HG03558 (cell line): Measurements from ENCODE around the gene SCYGR3.

Experiments
- ATAC-seq: cut with Tn5 transposase; IDR thresholded peaks from one replicate; pipeline ENCODE4 v1.9.1; 2021; ENCODE audit warnings: moderate number of reproducible peaks; ENCODE audit not compliant: unreplicated experiment; ENCODE audit errors: extremely low read depth

SCYGR3 gene, protein sequence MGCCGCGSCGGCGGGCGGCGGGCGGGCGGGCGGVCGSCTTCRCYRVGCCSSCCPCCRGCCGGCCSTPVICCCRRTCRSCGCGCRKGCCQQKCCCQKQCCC

DNA sequence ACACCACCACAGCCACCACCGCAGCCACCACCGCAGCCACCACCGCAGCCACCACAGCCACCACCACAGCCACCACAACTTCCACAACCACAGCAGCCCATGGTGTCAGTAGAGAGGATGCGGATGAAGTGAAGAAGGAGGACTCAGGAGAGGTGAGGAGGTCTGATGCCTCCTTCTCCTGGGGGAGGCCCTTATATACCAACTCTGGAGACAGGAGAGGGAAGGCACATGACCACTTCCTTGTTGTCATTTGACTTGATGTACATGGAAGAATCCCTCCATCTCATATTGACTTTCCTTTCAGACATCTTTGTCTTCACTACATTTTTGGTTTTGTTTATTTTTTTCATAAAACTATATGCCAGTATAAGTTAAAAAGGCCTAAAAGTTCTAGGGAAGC, at the start of gene SCYGR3:
SCYGR3 (minus strand) TSS at position 101 of the 400 bp plus-strand sequence; CDS start at position 101, 0 bp downstream.
- no peak for ATAC-seq

DNA sequence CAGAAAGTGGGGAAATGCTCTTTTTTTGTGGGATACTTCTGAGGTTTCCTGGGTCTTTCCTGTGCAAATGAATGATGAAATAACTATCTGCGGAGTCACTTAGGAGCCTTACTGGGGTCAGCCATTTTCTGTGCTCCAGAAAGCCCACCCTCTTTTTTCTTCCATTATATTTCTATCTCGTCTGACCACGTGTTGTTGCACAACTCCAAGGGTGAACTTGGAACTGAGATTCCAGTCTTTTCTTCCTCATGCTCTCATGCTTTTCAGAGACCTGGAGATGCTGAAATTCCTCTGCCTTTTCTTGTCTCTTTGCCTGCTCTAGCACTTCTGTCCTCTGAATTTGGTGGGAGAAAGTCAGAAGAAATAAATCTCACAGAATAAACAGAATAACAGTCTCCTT, 47.2 kb upstream of the SCYGR3 start:
- no peak for ATAC-seq

DNA sequence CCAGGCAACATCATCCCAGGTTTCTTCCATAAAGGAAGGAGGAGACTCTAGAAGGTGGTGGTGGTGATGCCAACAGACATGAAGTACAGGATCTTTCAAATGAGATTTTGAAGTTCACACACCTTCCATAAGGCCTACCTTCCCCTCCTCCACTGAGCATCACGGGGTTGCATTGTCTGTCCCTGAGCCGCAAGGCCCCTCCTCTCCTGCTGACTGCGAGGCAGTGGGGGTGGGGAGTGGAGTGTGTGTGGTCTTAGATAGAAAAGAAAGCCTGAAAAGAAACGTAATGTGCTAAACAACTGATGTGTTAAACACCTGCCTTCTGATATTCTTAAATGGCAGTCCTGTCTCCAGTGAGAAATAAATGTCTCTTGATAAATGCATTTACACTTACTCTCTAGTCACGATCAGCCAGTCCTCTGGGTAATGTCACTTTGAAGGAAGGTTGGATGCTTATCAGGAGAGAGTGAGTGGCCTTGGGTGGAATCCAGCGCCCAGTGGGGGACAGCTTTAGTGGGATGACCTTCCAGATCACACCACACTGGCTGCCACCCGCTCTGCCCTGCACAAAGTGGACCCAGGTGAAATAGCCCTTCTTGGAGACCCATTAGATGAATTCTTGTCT, 46.5 kb upstream of the SCYGR3 start:
- no peak for ATAC-seq

DNA sequence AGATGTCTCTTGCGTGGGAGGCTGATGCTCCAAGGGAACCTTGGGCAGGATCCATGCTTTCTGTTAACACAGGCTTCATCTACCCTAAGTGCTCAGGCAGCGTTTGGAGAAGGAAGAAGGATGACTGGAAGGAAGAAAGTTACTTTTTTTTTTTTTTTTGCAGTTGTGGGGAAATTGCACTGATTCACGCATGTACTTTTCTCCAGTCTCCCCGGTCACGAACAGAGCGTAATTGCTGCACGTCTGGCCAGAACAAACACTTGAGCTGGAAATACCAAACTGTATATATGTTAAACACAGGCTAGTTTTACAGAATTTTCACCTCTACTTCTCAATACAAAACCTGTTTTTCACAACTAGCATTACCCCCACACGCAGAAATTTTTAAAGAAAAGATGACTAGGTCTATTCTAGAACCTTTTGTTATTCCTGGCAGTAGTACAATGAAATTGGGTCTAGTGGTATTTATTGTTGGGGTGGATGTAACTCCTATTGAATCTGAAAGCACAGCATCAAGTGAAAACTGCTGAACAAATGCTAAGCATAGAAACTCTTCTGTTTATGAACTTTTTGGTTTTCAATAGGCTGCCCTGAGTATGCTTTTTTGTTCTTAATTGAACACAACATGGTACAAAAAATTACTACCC, 42.7 kb upstream of the SCYGR3 start:
- no peak for ATAC-seq

DNA sequence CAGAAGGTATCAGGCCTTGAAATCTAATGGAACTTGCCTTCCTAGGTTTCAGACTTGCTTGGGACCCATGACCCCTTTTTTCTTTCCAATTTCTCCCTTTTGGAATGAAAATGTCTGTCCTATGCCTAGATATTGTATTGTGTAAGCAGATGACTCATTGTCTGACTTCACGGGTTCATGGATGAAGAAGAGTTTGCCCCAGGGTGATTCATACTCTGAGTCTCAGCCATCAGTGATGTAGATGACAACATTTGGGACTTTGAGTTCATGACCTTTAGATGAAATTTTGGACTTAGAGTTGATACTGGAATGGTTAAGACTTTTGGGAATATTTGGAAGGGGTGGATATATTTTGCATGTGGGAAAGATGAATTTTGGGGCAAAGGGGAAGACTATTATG, 40.8 kb upstream of the SCYGR3 start:
- peak; percentile 42 for ATAC-seq

DNA sequence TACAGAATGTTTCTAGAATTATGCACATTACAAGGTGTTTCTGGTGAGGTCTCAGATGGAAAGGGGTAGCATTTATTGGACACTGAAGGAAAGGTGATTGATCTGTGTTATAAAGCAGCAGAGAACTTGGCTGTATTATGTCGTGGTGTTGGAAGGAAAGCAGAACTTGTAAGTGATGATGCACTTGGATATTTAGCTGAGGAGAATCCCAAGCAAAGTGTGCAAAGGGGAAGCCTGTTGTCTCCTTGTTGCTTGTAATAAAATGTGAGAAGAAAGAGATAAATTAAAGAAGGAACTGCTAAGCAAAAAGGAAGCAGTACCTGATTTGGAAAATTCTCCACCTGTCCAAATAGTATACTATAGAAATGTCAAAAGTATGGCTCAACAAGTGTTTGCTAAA, 39.8 kb upstream of the SCYGR3 start:
- no peak for ATAC-seq

DNA sequence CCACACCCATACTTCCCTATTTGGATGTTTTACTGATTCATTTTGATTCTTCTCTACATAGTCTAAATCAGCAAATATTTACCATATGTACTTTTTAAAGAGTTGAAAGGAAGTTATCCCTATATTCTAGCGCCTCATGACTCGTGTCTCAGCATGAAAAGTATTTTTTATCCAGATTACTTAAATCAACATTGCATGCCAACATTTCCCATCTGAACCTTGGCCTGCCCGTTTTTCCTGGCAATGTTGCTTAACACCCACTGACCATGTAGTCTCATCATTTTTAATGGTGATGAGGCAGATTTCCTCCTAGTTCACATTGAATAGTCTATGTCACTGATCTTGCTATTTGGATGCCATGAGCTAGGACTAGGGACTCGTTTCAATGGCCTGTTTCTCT, 38.8 kb upstream of the SCYGR3 start:
- no peak for ATAC-seq

DNA sequence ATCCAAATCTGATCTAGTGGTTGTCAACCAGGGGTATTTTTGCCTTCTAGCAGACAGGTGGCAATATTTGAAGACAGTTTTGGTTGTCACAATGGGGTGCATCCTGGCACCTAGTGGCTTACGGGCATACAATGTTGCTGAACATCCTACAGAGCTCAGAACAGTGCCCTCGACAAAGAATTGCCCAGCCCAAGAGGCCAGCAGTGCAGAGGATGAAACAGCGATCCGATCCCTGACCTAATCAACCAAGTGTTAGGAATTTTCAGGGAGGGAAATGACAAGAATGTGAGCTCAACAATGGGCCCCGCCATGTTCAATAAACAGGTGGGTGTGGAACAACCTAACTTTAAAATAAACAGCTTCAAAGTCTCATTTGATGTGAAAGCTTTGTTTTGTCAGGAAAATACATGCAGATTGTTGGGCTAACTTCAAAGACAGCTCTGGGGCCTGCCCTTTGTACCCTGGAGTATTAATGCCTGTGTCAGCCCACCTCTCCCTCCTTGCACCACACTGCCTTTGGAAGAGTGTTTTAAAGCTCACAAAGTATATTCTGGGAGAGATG, 29.4 kb upstream of the SCYGR3 start:
- ATAC-seq = no peak

DNA sequence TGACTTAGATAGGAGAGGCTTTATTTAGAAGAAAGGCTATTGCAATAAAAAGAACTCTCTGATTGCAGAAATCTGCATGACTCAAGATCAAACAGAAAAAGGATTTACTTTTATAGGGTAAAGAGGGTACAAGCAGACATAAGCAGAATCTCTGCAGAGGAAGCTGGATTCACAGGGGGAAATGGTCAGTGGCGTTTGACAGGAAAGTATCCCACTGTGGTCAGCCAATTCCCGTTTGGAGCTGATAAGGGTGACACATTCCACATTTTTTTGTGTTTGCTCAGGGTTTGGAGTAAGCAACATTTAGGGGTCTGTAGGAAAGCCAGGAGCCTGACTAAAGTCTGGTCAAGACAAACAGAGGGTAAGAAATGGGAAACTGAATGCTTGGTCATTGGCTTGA, 28.0 kb upstream of the SCYGR3 start:
- no peak for ATAC-seq

DNA sequence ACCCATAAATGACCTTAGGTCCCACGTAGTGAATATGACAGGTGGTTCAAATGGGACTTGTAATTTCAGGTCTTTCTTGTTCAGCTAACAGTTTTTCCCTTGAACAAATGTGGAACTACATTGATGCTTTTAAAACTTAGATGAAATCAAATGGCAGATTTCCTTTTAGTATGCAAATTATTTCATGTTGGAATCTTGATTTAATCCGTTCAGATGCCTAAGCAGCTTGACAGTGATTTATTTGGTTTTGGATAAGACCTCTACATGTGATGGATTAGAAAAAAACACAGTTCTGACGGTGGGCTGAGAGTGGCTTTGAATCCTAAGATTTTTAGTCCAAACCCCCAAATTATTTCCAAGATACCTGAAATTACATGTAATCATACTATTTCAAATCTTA, 19.6 kb upstream of the SCYGR3 start:
- ATAC-seq = no peak

DNA sequence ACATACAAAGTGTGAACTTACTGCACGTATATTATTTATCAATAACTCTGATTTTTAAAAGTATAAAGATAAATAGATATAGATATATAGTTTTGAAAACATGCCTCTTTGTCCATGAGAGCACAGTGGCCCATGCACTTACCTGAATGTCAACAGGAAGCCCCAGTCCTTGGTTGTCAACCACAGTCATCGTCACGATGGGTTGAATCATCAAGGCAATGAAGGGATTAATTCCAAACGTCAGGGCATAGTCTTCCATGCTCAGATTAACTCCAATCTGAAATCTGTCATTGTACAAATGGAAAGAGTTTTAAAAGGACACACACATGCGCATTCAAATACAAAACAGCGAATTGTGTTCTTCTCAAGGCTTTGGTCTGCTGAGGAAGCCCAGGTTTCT, 18.2 kb upstream of the SCYGR3 start:
- ATAC-seq = no peak

DNA sequence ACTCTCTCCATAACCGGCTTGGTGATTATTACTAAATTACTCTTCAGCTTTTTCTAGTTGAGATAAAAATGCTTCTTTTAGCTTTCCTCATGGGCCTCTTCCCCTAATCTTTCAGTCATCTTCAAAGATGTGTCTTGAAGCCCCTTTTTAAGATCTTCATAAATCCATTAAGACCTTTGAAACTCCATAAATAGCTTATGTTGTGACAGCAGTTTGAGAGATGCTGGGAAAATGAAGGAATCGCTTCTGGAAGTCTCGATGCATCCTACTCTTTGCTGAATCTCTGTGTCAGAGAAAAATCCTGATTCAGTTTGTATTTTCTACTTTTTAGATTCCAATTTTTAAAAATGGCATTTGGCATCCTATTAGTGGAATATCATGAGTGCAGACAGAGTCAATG, 15.7 kb upstream of the SCYGR3 start:
- ATAC-seq = no peak

DNA sequence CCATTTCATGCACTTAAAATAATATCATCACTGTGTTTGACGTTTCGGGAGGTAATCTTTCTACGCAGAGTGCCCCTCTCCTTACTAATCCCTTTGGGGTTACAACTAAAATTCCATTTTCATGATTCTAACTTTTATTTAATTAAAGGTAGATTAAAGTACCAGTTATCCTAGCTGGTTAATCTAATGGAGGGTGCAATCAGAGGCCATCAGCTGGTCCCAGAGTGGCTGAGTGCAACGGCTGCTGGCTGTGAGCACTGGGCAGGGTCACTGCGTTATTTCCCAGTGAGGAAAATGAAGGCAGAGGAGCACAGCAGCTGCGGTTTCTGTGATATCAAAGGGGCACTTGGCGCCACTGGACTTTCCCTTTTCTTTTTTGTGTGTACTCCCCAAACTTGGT, 14.8 kb upstream of the SCYGR3 start:
- no peak for ATAC-seq

DNA sequence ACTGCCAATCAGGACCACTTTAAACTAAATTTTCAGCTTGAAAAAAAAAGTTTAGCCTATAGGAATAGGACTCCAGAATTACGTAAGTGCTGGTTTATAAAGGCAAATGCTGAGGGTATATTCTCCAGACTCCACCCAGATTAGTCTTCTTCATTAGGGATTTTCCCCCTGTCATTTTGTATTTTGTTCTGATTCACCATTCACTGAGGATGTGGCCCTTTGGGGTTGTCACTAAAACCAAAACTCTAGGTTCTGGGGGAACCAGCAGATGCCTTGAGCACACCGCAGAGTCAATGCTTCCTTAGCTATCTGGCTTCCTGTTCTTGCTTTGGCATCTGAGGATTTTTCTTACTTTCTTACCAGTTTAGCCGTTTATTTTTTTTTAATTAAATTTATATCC, 13.1 kb upstream of the SCYGR3 start:
- peak; percentile 96 for ATAC-seq

DNA sequence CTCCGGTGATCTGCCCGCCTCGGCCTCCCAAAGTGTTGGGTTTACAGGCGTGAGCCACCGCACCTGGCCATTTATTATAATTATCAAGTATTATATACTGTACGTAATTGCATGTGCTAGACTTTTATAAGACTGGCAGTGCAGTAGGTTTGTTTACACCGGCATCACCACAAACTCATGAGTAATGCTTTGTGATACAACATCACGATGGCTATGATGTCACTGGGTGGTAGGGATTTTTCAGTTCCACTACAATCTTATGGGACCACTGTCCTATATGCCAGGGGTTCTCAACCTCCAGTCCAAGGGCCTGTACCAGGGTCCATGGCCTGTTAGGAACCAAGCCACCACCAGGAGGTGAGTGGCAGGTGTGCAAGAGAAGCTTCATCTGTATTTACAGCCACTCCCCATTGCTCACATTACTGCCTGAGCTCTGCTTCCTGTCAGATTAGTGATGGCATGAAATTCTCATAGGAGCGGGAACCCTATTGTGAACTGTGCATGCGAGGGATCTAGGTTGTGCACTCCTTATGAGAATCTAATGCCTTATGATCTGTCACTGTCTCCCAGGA, 12.0 kb upstream of the SCYGR3 start:
- no peak for ATAC-seq

DNA sequence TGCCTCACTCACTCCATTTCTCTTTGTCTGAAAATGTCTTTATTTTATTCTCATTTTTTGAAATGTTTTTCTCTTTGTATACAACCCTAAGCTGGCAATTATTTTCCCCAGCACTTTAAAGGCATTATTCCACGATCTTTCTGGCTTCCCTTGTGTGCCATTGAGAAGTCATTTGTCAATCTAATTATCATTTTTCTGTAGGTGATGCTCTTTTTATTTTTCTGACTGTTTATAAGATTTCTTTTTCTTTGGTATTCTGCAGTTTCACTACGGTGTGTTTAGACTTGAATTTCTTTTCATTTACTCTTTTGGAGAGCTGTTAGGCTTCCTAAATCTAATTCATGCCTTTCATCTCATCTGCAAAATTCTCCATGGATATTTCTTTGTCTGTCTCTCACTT, 10.8 kb upstream of the SCYGR3 start:
- no peak for ATAC-seq

DNA sequence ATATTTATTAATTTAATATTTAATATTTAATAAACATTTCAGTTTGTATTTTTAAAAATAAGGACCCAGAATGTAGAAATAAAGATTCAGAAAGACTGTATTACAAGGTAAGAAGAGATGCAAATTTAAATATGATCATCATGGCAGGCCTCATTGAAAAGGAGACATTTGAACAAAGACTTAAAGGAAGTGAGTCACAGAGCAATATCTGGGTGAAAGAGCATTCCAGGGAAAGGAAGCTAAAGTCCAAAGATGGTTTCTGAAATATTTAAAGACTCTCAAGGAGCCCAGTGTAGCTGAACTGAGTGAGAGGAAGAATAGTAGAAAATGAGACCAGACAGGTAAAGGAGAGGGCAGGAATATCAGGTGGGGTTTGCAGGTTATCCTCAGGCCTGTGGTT, 8.6 kb upstream of the SCYGR3 start:
- ATAC-seq = no peak

DNA sequence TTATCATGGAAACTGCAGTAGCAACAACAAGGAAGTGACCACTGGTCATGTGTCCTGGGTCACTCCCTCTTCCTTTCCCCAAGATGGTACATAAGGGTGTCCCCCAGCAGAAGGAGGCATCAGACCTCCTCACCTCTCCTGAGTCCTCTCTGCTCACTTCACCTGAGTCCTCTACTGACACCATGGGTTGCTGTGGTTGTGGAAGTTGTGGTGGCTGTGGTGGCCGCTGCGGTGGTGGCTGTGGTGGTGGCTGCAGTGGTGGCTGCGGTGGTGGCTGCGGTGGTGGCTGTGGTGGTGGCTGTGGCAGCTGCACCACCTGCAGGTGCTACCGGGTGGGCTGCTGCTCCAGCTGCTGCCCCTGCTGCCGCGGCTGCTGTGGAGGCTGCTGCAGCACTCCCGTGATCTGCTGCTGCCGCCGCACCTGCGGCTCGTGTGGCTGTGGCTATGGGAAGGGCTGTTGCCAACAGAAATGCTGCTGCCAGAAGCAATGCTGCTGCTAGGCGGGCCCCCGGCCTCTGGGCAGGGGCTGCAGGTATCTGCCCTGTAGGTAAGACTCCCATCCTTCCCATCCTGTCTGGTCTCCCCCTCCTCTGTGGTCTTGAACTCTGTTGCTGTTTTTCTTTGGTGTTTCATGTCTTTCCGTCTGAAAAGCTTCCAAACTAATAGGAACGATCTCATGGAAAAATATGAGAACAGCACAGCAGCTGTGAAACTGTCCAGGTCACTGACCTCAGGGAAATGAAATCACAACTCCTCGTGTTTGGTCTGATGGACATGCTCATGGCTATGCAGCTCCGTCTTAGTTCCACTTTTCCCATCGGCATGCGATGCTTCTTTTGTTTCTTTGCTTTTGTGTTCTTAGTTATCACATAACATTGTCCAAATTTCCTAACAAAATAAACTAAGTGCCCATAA, 2.9 kb upstream of the SCYGR3 start, which contains the start of gene SCYGR4:
SCYGR4 (plus strand) TSS at position 183 of the 915 bp plus-strand sequence; CDS start at position 183, 0 bp downstream.
- no peak for ATAC-seq

DNA sequence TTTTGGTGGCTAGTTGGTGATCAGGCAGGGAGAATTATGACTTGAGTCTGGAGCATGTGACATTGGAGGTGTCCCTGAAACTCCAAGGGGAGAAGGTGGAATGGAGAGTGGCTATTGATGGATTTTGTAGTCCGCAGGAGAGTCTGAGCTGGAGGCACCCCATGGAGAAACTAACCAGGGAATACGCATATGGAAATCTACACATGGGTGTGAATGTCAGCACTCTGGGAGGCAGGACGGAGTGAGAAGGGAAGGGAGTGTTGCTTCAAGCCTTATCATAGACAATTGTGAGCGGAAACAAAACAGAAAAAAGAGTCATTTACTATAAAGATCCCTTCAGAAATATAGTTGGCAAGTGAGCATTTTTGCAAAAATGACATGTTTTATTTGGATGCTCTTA, 2.0 kb upstream of the SCYGR3 start:
- ATAC-seq = no peak

DNA sequence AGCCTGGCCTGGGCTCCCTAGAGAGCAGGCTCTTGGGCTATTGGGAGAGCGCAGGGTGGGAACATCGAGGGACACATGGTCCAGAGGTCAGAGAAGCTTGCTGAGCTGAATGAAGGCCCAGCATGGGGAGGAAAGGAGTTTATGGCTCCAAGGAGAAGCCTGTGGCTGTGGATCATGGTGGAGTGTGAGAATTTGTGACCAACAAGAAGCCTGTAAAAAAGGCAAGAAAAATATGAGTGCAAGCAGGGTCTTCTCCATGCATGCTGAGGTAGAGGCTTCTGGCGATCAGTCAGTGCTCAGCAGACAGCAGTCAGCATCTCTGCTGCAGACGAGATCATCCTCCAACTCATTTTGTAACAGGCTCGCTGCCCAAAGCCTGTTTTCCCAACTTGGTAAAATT, 1.3 kb upstream of the SCYGR3 start:
- no peak for ATAC-seq
